ENCODE data around the gene UGDH.
"Not testable (repeated sequence)": the region's sequence is repeated elsewhere in the genome, so short reads cannot be mapped to it uniquely, and the experiment has no call there.

UGDH gene

GRCh38 chr4:39516407-39516966 is 10.8 kb downstream of the UGDH start:
- H3K36me3 ChIP-seq (ENCODE audit: low read depth), result peaks cover 74% of the 10 kb centered on the region
- no peak overlapping the region for H3K4me3 ChIP-seq (ENCODE audit: severe bottlenecking)
- H3K27ac ChIP-seq (ENCODE audit: poor library complexity, severe bottlenecking), result peak overlapping the region; percentile 59
- ATAC-seq (ENCODE audit: low read depth) (no peak), DNase-seq (ENCODE audit: low spot score) (no peak)
- H3K4me1 ChIP-seq (ENCODE audit: insufficient read depth, poor library complexity, severe bottlenecking), result peaks cover 18% of the 10 kb centered on the region
- no peak for TF ChIP-seq CTCF (IDR thresholded peaks at IDR 0.05; ENCODE audit: poor library complexity, severe bottlenecking)
- no peaks in the 10 kb centered on the region for H3K27me3 ChIP-seq (ENCODE audit: insufficient read depth, poor library complexity, severe bottlenecking)
- H3K9me3 ChIP-seq (ENCODE audit: severe bottlenecking), result no peaks in the 10 kb centered on the region

GRCh38 chr4:39515669-39516401 is 11.4 kb downstream of the UGDH start:
- Histone ChIP-seq H3K36me3 (ENCODE audit: low read depth) (peaks cover 77% of the 10 kb centered on the region), H3K4me1 (ENCODE audit: insufficient read depth, poor library complexity, severe bottlenecking) (peaks cover 18% of the 10 kb centered on the region), H3K27ac (ENCODE audit: poor library complexity, severe bottlenecking) (peak overlapping the region; percentile 59)

DNA sequence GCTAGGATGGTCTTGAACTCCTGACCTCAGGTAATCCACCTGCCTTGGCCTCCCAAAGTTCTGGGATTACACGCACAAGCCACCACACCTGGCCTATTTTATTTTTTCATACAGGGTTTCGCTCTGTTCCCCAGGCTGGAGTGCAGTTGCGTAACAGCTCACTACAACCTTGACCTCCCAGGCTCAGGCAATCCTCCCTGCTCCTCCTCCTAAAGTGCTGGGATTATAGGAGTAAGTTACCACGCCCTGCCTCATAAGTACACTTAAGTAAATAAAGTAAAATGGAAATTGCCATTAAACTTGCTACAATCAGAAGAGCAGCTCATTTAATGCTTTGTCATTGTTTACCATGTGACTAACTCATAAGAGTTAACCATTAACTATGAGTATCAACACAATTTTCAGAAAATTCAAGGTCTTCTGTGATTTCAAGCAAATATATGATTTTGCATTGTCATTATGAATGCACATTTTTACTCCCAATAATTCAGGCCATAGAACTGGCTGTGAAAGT is 12.3 kb downstream of the UGDH start:
- Histone ChIP-seq H3K4me1 (ENCODE audit: insufficient read depth, poor library complexity, severe bottlenecking) (peaks cover 18% of the 10 kb centered on the region), H3K9me3 (ENCODE audit: severe bottlenecking) (no peaks in the 10 kb centered on the region), H3K27ac (ENCODE audit: poor library complexity, severe bottlenecking) (peak overlapping the region; percentile 59), H3K4me3 (ENCODE audit: severe bottlenecking) (no peak overlapping the region), H3K27me3 (ENCODE audit: insufficient read depth, poor library complexity, severe bottlenecking) (no peaks in the 10 kb centered on the region), H3K36me3 (ENCODE audit: low read depth) (peaks cover 78% of the 10 kb centered on the region)
- ATAC-seq (ENCODE audit: low read depth) (peak; percentile 97), DNase-seq (ENCODE audit: low spot score) (no peak)
- TF ChIP-seq CTCF (IDR thresholded peaks at IDR 0.05; ENCODE audit: poor library complexity, severe bottlenecking), result no peak

More at GRCh38 chr4:39515669-39516401, 11.4 kb downstream of the UGDH start:
- DNase-seq (ENCODE audit: low spot score); ATAC-seq (ENCODE audit: low read depth); H3K9me3 ChIP-seq (ENCODE audit: severe bottlenecking); H3K4me3 ChIP-seq (ENCODE audit: severe bottlenecking); H3K27me3 ChIP-seq (ENCODE audit: insufficient read depth, poor library complexity, severe bottlenecking): not testable (repeated sequence)

DNA sequence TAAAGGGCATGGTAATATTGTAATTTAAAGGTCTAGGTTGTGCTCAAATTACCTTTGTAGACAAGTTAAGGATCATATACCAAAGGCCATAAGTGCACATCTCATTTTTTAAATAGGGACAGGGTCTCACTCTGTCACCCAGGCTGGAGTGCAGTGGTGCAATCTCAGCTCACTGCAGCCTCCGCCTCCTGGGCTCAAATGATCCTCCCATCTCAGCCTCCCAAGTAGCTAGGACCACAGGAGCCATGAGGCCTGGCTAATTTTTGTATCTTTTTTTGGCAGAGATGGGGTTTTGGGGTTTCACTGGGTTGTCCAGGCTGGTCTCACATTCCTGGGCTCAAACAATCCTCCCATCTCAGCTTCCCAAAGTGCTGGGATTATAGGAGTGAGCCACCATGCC is 13.0 kb downstream of the UGDH start:
- H3K27ac ChIP-seq (ENCODE audit: poor library complexity, severe bottlenecking), result peak overlapping the region; percentile 59
- not testable (repeated sequence) for DNase-seq (ENCODE audit: low spot score)

DNA sequence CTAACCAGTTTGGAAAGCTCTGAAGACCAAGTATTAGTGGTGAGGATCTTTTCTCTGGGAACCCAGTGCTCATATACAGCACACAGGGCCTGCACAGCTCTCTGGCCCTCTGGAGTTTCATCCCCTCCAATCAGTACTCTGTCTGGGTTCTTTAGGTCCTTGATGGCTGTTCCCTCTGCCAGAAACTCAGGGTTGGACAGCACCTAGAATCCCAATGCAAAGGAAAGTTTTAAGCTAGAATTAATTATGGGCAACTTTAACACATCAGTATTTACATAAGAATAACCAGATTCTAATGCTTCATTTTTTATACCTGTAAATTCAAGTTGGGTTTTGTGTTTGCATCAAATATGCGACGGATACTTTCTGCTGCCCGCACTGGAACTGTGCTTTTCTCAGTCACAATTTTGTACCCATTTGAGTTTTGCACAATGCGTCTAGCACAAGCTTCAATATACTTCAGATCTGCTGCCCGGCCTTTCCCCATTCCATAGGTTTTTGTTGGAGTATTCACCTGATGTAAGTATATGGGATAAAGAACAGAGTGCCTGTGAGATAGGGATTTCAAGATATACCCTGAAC is 16.8 kb downstream of the UGDH start:
- DNase-seq (ENCODE audit: low spot score) (no peak), ATAC-seq (ENCODE audit: low read depth) (no peak)
- no peak for TF ChIP-seq CTCF (IDR thresholded peaks at IDR 0.05; ENCODE audit: poor library complexity, severe bottlenecking)
- H3K9me3 ChIP-seq (ENCODE audit: severe bottlenecking), result no peaks in the 10 kb centered on the region
- no peaks in the 10 kb centered on the region for H3K27me3 ChIP-seq (ENCODE audit: insufficient read depth, poor library complexity, severe bottlenecking)
- H3K36me3 ChIP-seq (ENCODE audit: low read depth), result peaks cover 91% of the 10 kb centered on the region
- peaks cover 16% of the 10 kb centered on the region for H3K4me1 ChIP-seq (ENCODE audit: insufficient read depth, poor library complexity, severe bottlenecking)
- H3K4me3 ChIP-seq (ENCODE audit: severe bottlenecking), result no peak overlapping the region
- H3K27ac ChIP-seq (ENCODE audit: poor library complexity, severe bottlenecking), result no peak overlapping the region

More for the DNA sequence above, 13.0 kb downstream of the UGDH start:
- Histone ChIP-seq H3K36me3 (ENCODE audit: low read depth) (peaks cover 78% of the 10 kb centered on the region), H3K4me1 (ENCODE audit: insufficient read depth, poor library complexity, severe bottlenecking) (peaks cover 18% of the 10 kb centered on the region)
- not testable (repeated sequence) for H3K9me3 ChIP-seq (ENCODE audit: severe bottlenecking); H3K4me3 ChIP-seq (ENCODE audit: severe bottlenecking); ATAC-seq (ENCODE audit: low read depth); H3K27me3 ChIP-seq (ENCODE audit: insufficient read depth, poor library complexity, severe bottlenecking)
